ENCODE data around the gene CHMP4B. TPM values are rescaled to one million over a fixed set of nuclear protein-coding genes. Genes with fewer than 3 reads are reported as not detected.

Gene CHMP4B
- total RNA-seq, 6 experiments from 2014 or later, result 81.2 to 94.2 (median 86.1) TPM

GRCh38 chr20:33848391-33848790 lies 37.2 kb downstream of the CHMP4B start:
- no peak for TF ChIP-seq CTCF (IDR thresholded peaks at IDR 0.05)
- DNase-seq, result no peak
- Mint-ChIP-seq H3K36me3 (ENCODE audit: low read depth) (peaks cover 23% of the 10 kb centered on the region), H3K4me1 (ENCODE audit: low read depth) (peaks cover 27% of the 10 kb centered on the region), H3K9me3 (no peaks in the 10 kb centered on the region), H3K4me3 (no peak overlapping the region), H3K27ac (no peak overlapping the region), H3K27me3 (ENCODE audit: insufficient read depth) (peaks cover 2% of the 10 kb centered on the region)

DNA sequence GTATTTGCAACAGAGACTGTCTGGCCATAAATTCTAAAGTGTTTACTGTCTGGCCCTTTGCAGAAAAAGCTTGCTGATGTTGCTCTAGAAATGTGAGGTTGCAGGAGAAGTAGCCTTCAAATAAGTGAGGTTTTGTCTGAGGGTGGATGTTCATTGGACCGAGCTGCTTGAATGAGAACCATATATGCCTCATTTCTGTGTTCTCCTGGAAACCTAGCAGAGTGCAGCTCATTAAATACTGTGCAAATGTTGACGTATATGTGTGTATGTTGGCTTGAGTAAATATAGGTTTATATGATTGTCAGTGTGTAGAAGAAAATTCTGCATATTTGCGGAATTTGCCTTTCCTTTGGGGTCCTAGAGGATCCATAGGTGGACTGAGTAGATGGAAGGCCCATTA lies 39.0 kb downstream of the CHMP4B start:
- Mint-ChIP-seq H3K9me3 (no peaks in the 10 kb centered on the region), H3K27ac (no peak overlapping the region), H3K4me3 (no peak overlapping the region), H3K4me1 (ENCODE audit: low read depth) (peaks cover 16% of the 10 kb centered on the region), H3K27me3 (ENCODE audit: insufficient read depth) (peaks cover 4% of the 10 kb centered on the region), H3K36me3 (ENCODE audit: low read depth) (peaks cover 35% of the 10 kb centered on the region)
- no peak for DNase-seq
- no peak for TF ChIP-seq CTCF (IDR thresholded peaks at IDR 0.05)

- Mint-ChIP-seq H3K27me3 (ENCODE audit: insufficient read depth) (peaks cover 4% of the 10 kb centered on the region), H3K4me3 (no peak overlapping the region)
Measured at GRCh38 chr20:33851842-33852466, 40.8 kb downstream of the CHMP4B start.

GRCh38 chr20:33852626-33853506 lies 41.7 kb downstream of the CHMP4B start:
- Mint-ChIP-seq H3K27ac (no peak overlapping the region), H3K4me3 (no peak overlapping the region), H3K9me3 (no peaks in the 10 kb centered on the region), H3K27me3 (ENCODE audit: insufficient read depth) (peaks cover 8% of the 10 kb centered on the region), H3K36me3 (ENCODE audit: low read depth) (peaks cover 35% of the 10 kb centered on the region), H3K4me1 (ENCODE audit: low read depth) (no peaks in the 10 kb centered on the region)
- no peak for DNase-seq
- TF ChIP-seq CTCF (IDR thresholded peaks at IDR 0.05), result no peak

More at GRCh38 chr20:33851842-33852466, 40.8 kb downstream of the CHMP4B start:
- no peak for TF ChIP-seq CTCF (IDR thresholded peaks at IDR 0.05)
- Mint-ChIP-seq H3K9me3 (no peaks in the 10 kb centered on the region), H3K4me1 (ENCODE audit: low read depth) (no peaks in the 10 kb centered on the region; the same call in 1 of the 2 replicates), H3K36me3 (ENCODE audit: low read depth) (peaks cover 35% of the 10 kb centered on the region), H3K27ac (no peak overlapping the region)
- no peak for DNase-seq

DNA sequence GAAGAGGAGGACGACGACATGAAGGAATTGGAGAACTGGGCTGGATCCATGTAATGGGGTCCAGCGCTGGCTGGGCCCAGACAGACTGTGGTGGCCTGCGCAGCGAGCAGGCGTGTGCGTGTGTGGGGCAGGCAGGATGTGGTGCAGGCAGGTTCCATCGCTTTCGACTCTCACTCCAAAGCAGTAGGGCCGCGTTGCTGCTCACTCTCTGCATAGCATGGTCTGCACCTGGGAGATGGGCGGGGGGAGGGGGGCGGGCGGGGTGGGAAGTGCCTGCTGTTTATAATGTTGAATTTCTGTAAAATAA lies 42.3 kb downstream of the CHMP4B start:
- no peaks in the 10 kb centered on the region for H3K9me3 Mint-ChIP-seq
- H3K27me3 Mint-ChIP-seq (ENCODE audit: insufficient read depth), result peaks cover 9% of the 10 kb centered on the region
- DNase-seq, result no peak
- TF ChIP-seq CTCF (IDR thresholded peaks at IDR 0.05), result no peak
- peaks cover 35% of the 10 kb centered on the region for H3K36me3 Mint-ChIP-seq (ENCODE audit: low read depth)
- H3K4me3 Mint-ChIP-seq, result no peak overlapping the region
- H3K27ac Mint-ChIP-seq, result no peak overlapping the region
- H3K4me1 Mint-ChIP-seq (ENCODE audit: low read depth), result no peaks in the 10 kb centered on the region

Data from HFFc6 (cell line).